HUES48 (cell line): Measurements from ENCODE around the gene BACH1.

Source experiments
- H3K27ac ChIP-seq: one replicate; pipeline ENCODE4 v1.7.0; 2013; ENCODE audit warnings: low read depth, low read length, inconsistent platforms
- H3K27me3 ChIP-seq: 2 replicates; pipeline ENCODE4 v1.6.1; 2013; ENCODE audit warnings: mild to moderate bottlenecking, low read length; ENCODE audit not compliant: control insufficient read depth, insufficient read depth
- H3K36me3 ChIP-seq: 2 replicates; pipeline ENCODE4 v1.6.1; 2013; ENCODE audit warnings: low read length; ENCODE audit not compliant: control insufficient read depth, insufficient read depth
- H3K4me1 ChIP-seq: 2 replicates; pipeline ENCODE4 v1.6.1; 2013; ENCODE audit warnings: mild to moderate bottlenecking, low read length; ENCODE audit not compliant: control insufficient read depth, insufficient read depth
- H3K4me3 ChIP-seq: 2 replicates; pipeline ENCODE4 v1.5.1; 2013; ENCODE audit warnings: mild to moderate bottlenecking, low read depth, low read length
- H3K9ac ChIP-seq: 2 replicates; pipeline ENCODE4 v1.6.1; 2013; ENCODE audit warnings: mild to moderate bottlenecking, low read depth, low read length, moderate library complexity
- H3K9me3 ChIP-seq: 2 replicates; pipeline ENCODE4 v1.6.1; 2013; ENCODE audit warnings: low read length; ENCODE audit not compliant: control insufficient read depth, insufficient read depth

BACH1 gene

DNA sequence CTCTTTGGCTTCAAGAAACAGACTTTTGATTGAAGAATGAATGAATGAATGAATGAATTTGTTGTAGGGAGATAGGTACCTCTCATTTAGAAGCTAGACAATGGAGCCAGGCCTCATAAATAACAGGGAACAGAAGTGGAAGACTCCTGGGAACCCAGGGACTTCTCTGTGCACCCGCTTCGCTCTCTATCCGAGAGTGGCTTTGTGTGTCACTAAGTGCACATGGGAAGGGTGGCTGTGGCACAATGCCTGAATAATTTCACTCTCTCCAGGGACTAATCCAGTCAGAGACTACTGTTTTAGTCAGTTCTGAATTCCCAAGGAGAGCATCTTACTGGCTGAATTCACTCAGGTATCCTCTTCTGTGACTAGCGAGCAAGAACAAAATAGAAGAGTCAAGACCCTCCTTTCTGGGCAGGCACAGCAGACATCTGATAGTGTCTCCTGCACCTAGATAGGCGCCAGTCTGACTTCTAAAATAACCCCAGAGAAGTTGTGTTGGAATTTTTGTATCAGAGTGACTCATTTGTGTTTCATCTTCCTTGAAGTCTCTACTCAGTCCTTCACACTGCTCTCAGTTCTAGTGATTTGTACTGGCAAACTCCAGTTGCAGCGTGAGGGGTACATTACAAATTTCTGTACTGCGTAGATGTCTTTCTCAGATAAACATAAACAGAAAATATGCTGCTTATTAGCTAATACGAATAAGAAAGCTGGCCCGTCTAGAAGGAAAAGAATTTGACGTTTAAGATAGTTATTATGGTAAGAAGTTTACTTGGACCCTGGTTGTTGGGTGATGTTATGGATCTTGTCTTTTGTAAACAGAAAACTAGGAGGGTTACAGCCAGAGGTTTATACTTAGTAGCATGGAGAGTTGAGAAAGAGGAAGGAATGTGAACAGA is 34.0 kb downstream of the BACH1 start:
- no peak overlapping the region for H3K27ac ChIP-seq
- no peaks in the 10 kb centered on the region for H3K27me3 ChIP-seq
- H3K9me3 ChIP-seq: no peaks in the 10 kb centered on the region
- H3K4me1 ChIP-seq: no peaks in the 10 kb centered on the region
- H3K9ac ChIP-seq: no peak overlapping the region
- H3K36me3 ChIP-seq: peaks cover 33% of the 10 kb centered on the region
- no peak overlapping the region for H3K4me3 ChIP-seq

DNA sequence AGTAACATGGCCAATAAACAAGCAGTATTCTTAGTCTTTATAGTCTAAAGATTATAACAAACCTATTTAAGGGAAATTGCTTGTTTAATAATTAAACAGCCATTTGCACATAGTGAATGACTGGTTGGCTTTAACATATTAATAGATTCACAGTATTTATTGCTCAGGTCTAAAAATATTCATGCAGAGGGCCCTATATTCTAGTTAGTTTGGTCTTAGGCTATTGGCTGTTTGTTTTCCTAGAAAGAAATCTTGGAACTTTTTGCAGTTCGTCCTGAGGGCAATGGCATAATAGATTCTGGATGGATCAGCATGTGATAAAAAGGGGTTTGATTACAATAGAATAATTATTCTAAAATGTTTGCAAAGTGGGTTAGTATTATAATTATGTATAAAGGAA is 34.7 kb downstream of the BACH1 start:
- Histone ChIP-seq H3K36me3 (peaks cover 29% of the 10 kb centered on the region), H3K27ac (no peak overlapping the region), H3K9ac (no peak overlapping the region), H3K4me1 (no peaks in the 10 kb centered on the region), H3K4me3 (no peak overlapping the region), H3K9me3 (no peaks in the 10 kb centered on the region), H3K27me3 (no peaks in the 10 kb centered on the region)

GRCh38 chr21:29334717-29335428 is 36.2 kb downstream of the BACH1 start:
- Histone ChIP-seq H3K27me3 (no peaks in the 10 kb centered on the region), H3K9ac (no peak overlapping the region), H3K4me3 (no peak overlapping the region), H3K27ac (no peak overlapping the region), H3K36me3 (peaks cover 15% of the 10 kb centered on the region), H3K4me1 (no peaks in the 10 kb centered on the region), H3K9me3 (no peaks in the 10 kb centered on the region)

DNA sequence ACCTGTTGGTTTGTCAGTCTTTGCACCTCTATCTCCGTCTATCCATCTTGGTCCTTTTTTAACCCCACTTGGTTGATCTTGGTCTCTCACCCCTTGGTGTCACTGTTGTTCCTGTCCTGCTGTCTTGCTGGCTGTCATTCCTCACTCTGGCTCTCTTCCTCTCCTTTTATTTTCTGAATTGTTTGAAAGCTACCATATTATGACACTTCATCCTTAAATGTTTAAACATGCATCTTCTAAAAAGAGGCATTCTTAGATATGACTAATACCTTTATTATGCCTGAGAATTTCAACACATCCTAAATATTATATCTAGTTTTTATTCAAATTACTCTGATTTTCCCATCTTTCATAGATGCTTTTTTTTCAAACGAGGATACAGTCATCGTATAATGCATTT is 37.0 kb downstream of the BACH1 start:
- H3K4me1 ChIP-seq: peaks cover 4% of the 10 kb centered on the region; the same call in 1 of the 2 replicates
- H3K27ac ChIP-seq: no peak overlapping the region
- H3K27me3 ChIP-seq: no peaks in the 10 kb centered on the region
- no peak overlapping the region for H3K4me3 ChIP-seq
- no peaks in the 10 kb centered on the region for H3K9me3 ChIP-seq
- H3K9ac ChIP-seq: no peak overlapping the region
- H3K36me3 ChIP-seq: peaks cover 14% of the 10 kb centered on the region

DNA sequence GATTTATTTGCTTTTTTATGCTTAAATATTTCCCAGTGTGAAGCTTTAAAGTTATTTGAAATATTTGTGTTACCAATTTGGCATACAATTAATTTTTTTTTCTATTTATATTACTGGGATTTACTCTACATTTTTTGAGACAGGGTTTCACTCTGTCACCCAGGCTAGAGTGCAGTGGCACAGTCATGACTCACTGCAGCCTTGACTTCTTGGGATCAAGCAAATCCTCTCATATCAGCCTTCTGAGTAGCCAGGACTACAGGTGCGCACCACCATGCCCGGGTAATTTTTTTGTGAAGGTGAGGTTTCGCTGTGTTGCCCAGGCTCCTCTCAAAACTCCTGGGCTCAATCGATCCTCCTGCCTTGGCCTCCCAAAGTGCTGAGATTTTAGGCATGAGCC is 39.5 kb downstream of the BACH1 start:
- peaks cover 4% of the 10 kb centered on the region; the same call in 1 of the 2 replicates for H3K4me1 ChIP-seq
- H3K9me3 ChIP-seq: no peaks in the 10 kb centered on the region
- H3K27ac ChIP-seq: no peak overlapping the region
- no peaks in the 10 kb centered on the region for H3K27me3 ChIP-seq
- peaks cover 4% of the 10 kb centered on the region for H3K36me3 ChIP-seq
- no peak overlapping the region for H3K4me3 ChIP-seq
- no peak overlapping the region for H3K9ac ChIP-seq

- Histone ChIP-seq H3K4me3 (no peak overlapping the region), H3K36me3 (peaks cover 4% of the 10 kb centered on the region), H3K27ac (no peak overlapping the region), H3K9me3 (no peaks in the 10 kb centered on the region), H3K4me1 (peaks cover 4% of the 10 kb centered on the region; the same call in 1 of the 2 replicates), H3K9ac (no peak overlapping the region), H3K27me3 (no peaks in the 10 kb centered on the region)
Observed at GRCh38 chr21:29340228-29340627, 41.5 kb downstream of the BACH1 start.

DNA sequence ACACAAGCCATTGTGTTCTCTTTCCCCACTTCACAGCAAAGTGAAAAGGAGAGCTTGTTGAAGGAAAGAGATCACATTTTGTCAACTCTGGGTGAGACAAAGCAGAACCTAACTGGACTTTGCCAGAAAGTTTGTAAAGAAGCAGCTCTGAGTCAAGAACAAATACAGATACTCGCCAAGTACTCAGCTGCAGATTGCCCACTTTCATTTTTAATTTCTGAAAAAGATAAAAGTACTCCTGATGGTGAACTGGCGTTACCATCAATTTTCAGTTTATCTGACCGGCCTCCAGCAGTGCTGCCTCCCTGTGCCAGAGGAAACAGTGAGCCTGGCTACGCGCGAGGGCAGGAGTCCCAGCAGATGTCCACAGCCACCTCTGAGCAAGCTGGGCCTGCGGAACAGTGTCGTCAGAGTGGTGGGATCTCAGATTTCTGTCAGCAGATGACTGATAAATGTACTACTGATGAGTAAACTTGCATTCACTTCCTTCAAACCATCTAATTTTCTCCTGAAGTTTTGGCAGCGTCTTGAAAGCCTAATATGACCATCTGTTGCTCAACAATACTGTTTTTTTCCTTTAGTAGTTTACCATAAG is 43.7 kb downstream of the BACH1 start:
- no peak overlapping the region for H3K9ac ChIP-seq
- peaks cover 4% of the 10 kb centered on the region; the same call in 1 of the 2 replicates for H3K4me1 ChIP-seq
- H3K36me3 ChIP-seq: peaks cover 4% of the 10 kb centered on the region
- no peak overlapping the region for H3K27ac ChIP-seq
- no peaks in the 10 kb centered on the region for H3K9me3 ChIP-seq
- no peak overlapping the region for H3K4me3 ChIP-seq
- H3K27me3 ChIP-seq: no peaks in the 10 kb centered on the region

DNA sequence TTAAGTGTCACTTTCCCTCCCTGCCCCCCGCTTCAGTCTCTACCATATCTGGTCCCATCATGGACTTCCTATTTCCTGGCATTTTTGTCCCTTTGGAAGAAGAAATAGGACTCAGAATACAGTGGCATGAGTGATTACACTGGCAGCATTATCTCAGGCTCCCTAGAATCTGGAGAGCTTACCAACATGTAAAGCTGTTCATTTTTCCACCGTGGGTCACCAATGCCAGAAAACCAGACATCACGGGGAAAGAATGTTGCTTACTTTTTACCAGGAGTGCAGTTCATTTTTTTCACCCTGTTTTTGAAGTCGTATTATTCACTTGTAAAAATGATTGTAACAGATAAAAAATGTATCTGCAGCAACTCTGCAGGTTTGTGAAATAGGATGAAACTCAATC is 44.8 kb downstream of the BACH1 start:
- H3K4me3 ChIP-seq: no peak overlapping the region
- peaks cover 4% of the 10 kb centered on the region for H3K36me3 ChIP-seq
- H3K9me3 ChIP-seq: no peaks in the 10 kb centered on the region
- H3K27me3 ChIP-seq: no peaks in the 10 kb centered on the region
- H3K27ac ChIP-seq: no peak overlapping the region
- H3K9ac ChIP-seq: no peak overlapping the region
- H3K4me1 ChIP-seq: peaks cover 4% of the 10 kb centered on the region; the same call in 1 of the 2 replicates

GRCh38 chr21:29346281-29346680 is 47.6 kb downstream of the BACH1 start:
- Histone ChIP-seq H3K9me3 (no peaks in the 10 kb centered on the region), H3K4me3 (no peak overlapping the region), H3K36me3 (peaks cover 4% of the 10 kb centered on the region), H3K27ac (no peak overlapping the region), H3K27me3 (no peaks in the 10 kb centered on the region), H3K9ac (no peak overlapping the region), H3K4me1 (no peaks in the 10 kb centered on the region)

- Histone ChIP-seq H3K4me1 (no peaks in the 10 kb centered on the region), H3K27me3 (no peaks in the 10 kb centered on the region), H3K9ac (no peak overlapping the region), H3K4me3 (no peak overlapping the region), H3K36me3 (peaks cover 4% of the 10 kb centered on the region), H3K27ac (no peak overlapping the region), H3K9me3 (no peaks in the 10 kb centered on the region)
Observed at GRCh38 chr21:29346771-29347170, 48.0 kb downstream of the BACH1 start.

DNA sequence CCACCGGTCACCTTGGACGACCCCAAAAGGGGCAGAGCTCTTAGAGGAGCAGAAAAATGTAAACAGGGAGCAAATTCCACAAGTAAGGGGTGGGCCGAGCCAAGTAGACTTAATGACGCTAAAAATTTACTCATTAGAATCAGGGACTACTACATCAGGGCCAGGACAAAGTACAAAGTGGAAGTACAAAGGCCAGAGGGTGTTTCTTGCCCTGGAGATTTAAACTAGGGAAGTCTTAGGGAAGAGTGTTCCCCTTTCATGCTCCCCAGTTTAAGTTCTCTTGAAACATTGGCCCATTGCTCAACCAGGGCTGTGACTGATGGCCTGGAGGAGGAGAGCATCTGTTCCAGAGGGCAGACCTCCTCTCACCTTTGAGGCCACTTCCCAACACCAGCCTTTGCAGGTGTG is 48.6 kb downstream of the BACH1 start:
- Histone ChIP-seq H3K9ac (no peak overlapping the region), H3K36me3 (peaks cover 4% of the 10 kb centered on the region), H3K27ac (no peak overlapping the region), H3K9me3 (no peaks in the 10 kb centered on the region), H3K4me1 (no peaks in the 10 kb centered on the region), H3K27me3 (no peaks in the 10 kb centered on the region), H3K4me3 (no peak overlapping the region)
